ENCODE data around the gene MMP24.
A peak's percentile ranks its signal among the peaks of the same experiment; 100 is the strongest.
"Not testable (repeated sequence)": the region's sequence is repeated elsewhere in the genome, so short reads cannot be mapped to it uniquely, and the experiment has no call there.

MMP24 gene

GRCh38 chr20:35226126-35226883 lies at the start of gene MMP24:
TSS of gene MMP24 (plus strand) at chr20:35226690. CDS start at chr20:35226739, 49 bp downstream.
- DNase-seq (ENCODE audit: low spot score) = no peak

- DNase-seq (ENCODE audit: low spot score) = no peak
Measured at GRCh38 chr20:35179292-35180212, 46.9 kb upstream of the MMP24 start.

- no peak for DNase-seq (ENCODE audit: low spot score)
Measured at GRCh38 chr20:35180266-35180665, 46.2 kb upstream of the MMP24 start.

GRCh38 chr20:35181731-35182130 lies 44.8 kb upstream of the MMP24 start:
- DNase-seq (ENCODE audit: low spot score) = no peak

- not testable (repeated sequence) for DNase-seq (ENCODE audit: low spot score)
Measured at GRCh38 chr20:35186691-35187289, 39.7 kb upstream of the MMP24 start.

GRCh38 chr20:35187584-35188190 lies 38.8 kb upstream of the MMP24 start:
- no peak for DNase-seq (ENCODE audit: low spot score)

- not testable (repeated sequence) for DNase-seq (ENCODE audit: low spot score)
Measured at GRCh38 chr20:35189223-35189622, 37.3 kb upstream of the MMP24 start.

GRCh38 chr20:35190556-35190955 lies 35.9 kb upstream of the MMP24 start:
- no peak for DNase-seq (ENCODE audit: low spot score)

- no peak for DNase-seq (ENCODE audit: low spot score)
Measured at GRCh38 chr20:35191419-35192117, 34.9 kb upstream of the MMP24 start.

GRCh38 chr20:35192118-35192872 lies 34.2 kb upstream of the MMP24 start:
- no peak for DNase-seq (ENCODE audit: low spot score)

- DNase-seq (ENCODE audit: low spot score) = not testable (repeated sequence)
Measured at GRCh38 chr20:35193031-35193791, 33.3 kb upstream of the MMP24 start.

GRCh38 chr20:35196313-35196712 lies 30.2 kb upstream of the MMP24 start:
- DNase-seq (ENCODE audit: low spot score) = no peak

GRCh38 chr20:35199740-35200139 lies 26.8 kb upstream of the MMP24 start:
- DNase-seq (ENCODE audit: low spot score) = no peak

GRCh38 chr20:35200267-35200666 lies 26.2 kb upstream of the MMP24 start:
- no peak for DNase-seq (ENCODE audit: low spot score)

- DNase-seq (ENCODE audit: low spot score) = not testable (repeated sequence)
Measured at GRCh38 chr20:35201467-35201866, 25.0 kb upstream of the MMP24 start.

- no peak for DNase-seq (ENCODE audit: low spot score)
Measured at GRCh38 chr20:35206802-35207201, 19.7 kb upstream of the MMP24 start.

- DNase-seq (ENCODE audit: low spot score) = peak; percentile 77
Measured at GRCh38 chr20:35207950-35208611, 18.4 kb upstream of the MMP24 start.

GRCh38 chr20:35215066-35215956 lies 11.2 kb upstream of the MMP24 start:
- no peak for DNase-seq (ENCODE audit: low spot score)

Data from ecto neural progenitor cell (in vitro differentiated cells).